ENCODE results near the gene SH3YL1. TPM values are rescaled to one million over a fixed set of nuclear protein-coding genes. Genes with fewer than 3 reads are reported as not detected.

SH3YL1 gene
- polyA plus RNA-seq, 1 of the 3 experiments (the other 2 are of a cell fraction): 22.7 TPM

DNA sequence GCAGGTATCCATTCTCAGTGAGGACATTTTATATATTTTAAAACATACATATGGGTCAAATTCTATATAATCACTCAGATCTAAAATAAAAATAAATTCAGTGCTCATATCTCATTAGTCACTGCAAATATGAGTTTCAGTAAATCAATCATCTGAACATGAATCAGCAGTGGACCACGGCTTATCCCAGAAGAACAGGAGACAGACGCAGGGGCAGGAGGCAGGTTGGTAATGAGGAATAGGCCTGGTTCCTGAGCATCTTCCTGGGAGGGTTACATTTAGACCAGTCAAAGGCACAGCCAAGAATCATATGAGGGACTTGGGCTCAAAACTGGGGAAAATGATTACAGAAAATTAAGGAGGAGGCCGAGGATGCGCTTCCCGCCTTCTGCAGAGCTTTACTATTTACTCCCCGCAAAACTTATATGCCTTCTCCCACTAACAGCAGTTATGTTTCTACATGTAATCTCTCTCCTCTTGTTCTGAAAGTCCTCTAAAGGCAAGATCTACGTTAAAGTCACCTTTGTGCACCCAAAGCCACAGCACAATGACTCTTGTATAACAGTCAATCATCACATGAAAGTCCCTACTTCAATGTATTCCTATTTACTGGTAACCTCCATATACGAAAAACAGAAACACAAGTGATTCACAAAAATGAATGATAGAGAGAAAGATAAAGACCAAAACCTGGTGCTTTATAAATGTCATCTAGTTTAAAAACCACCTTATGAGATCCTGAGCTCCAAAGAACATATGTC, 35.1 kb downstream of the SH3YL1 start:
- H3K9ac ChIP-seq: no peak overlapping the region
- TF ChIP-seq ELF1 (IDR thresholded peaks at IDR 0.05) (no peak), FOSL2 (IDR thresholded peaks at IDR 0.05; ENCODE audit: borderline replicate concordance, low read depth) (no peak), RCOR1 (IDR thresholded peaks at IDR 0.05; ENCODE audit: low read length) (no peak), YY1 (IDR thresholded peaks at IDR 0.05; ENCODE audit: low read depth) (no peak), NFIC (IDR thresholded peaks at IDR 0.05; ENCODE audit: borderline replicate concordance) (no peak), CHD2 (IDR thresholded peaks at IDR 0.05; ENCODE audit: low read length, partially characterized antibody) (no peak), RXRA (IDR thresholded peaks at IDR 0.05; ENCODE audit: borderline replicate concordance, low read depth) (no peak), FOXJ3 (CRISPR knock-in tag; IDR thresholded peaks at IDR 0.05) (no peak), NRF1 (IDR thresholded peaks at IDR 0.05; ENCODE audit: low read depth, low read length) (no peak), RFX5 (IDR thresholded peaks at IDR 0.05; ENCODE audit: low read length) (no peak), FOXM1 (IDR thresholded peaks at IDR 0.05; ENCODE audit: low read depth) (no peak), POLR2AphosphoS5 (IDR thresholded peaks at IDR 0.05; ENCODE audit: low read depth, low read length) (no peak)
- TF ChIP-seq, protein P1, sequence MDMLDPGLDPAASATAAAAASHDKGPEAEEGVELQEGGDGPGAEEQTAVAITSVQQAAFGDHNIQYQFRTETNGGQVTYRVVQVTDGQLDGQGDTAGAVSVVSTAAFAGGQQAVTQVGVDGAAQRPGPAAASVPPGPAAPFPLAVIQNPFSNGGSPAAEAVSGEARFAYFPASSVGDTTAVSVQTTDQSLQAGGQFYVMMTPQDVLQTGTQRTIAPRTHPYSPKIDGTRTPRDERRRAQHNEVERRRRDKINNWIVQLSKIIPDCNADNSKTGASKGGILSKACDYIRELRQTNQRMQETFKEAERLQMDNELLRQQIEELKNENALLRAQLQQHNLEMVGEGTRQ (IDR thresholded peaks at IDR 0.05; ENCODE audit: borderline replicate concordance, low read depth, low read length): no peak
- TF ChIP-seq, protein P2, sequence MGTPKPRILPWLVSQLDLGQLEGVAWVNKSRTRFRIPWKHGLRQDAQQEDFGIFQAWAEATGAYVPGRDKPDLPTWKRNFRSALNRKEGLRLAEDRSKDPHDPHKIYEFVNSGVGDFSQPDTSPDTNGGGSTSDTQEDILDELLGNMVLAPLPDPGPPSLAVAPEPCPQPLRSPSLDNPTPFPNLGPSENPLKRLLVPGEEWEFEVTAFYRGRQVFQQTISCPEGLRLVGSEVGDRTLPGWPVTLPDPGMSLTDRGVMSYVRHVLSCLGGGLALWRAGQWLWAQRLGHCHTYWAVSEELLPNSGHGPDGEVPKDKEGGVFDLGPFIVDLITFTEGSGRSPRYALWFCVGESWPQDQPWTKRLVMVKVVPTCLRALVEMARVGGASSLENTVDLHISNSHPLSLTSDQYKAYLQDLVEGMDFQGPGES (IDR thresholded peaks at IDR 0.05; ENCODE audit: low read depth, low read length): no peak
- TF ChIP-seq, protein P3, sequence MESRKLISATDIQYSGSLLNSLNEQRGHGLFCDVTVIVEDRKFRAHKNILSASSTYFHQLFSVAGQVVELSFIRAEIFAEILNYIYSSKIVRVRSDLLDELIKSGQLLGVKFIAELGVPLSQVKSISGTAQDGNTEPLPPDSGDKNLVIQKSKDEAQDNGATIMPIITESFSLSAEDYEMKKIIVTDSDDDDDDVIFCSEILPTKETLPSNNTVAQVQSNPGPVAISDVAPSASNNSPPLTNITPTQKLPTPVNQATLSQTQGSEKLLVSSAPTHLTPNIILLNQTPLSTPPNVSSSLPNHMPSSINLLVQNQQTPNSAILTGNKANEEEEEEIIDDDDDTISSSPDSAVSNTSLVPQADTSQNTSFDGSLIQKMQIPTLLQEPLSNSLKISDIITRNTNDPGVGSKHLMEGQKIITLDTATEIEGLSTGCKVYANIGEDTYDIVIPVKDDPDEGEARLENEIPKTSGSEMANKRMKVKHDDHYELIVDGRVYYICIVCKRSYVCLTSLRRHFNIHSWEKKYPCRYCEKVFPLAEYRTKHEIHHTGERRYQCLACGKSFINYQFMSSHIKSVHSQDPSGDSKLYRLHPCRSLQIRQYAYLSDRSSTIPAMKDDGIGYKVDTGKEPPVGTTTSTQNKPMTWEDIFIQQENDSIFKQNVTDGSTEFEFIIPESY (IDR thresholded peaks at IDR 0.05; ENCODE audit: borderline replicate concordance, low read depth): no peak

More for the DNA sequence above, 35.1 kb downstream of the SH3YL1 start:
- H3K27me3 ChIP-seq (ENCODE audit: insufficient read depth): no peaks in the 10 kb centered on the region
- 86% methylated on average over 8 of the region's 8 CpGs for WGBS (ENCODE audit: low lambda C conversion rate)
- H3K9me3 ChIP-seq: no peaks in the 10 kb centered on the region
- no peaks in the 10 kb centered on the region for H3K9me2 ChIP-seq
- CTCF ChIA-PET: interaction anchor here (1.2 kb wide), 1 partner anchor 16 kb away, joined by 3 read pairs; no protein-coding TSS in a partner anchor
- H4K20me1 ChIP-seq (ENCODE audit: insufficient read depth): no peaks in the 10 kb centered on the region
- H3K36me3 ChIP-seq (replicated peaks in 1 of 2; ENCODE audit: control insufficient read depth in 1 of 2, insufficient read depth in 2 of 2, low read length in 1 of 2): peaks cover 38 to 48% of the 10 kb centered on the region in 2 experiments
- H3F3A ChIP-seq (replicated peaks; ENCODE audit: insufficient read depth): no peaks in the 10 kb centered on the region
- H3K4me3 ChIP-seq (ENCODE audit: low read depth in 2 of 2, low read length in 1 of 2): no peak overlapping the region
- DNase-seq: no peak
- POLR2A ChIA-PET: no interaction called here
- no peak overlapping the region for H3K4me2 ChIP-seq
- H3K27ac ChIP-seq (ENCODE audit: low read depth in 2 of 2, low read length in 1 of 2): no peak overlapping the region
- no peak overlapping the region for H2AFZ ChIP-seq (ENCODE audit: low read depth)
- no peaks in the 10 kb centered on the region; a peak in 1 of 4 replicates for H3K4me1 ChIP-seq (ENCODE audit: control insufficient read depth in 1 of 2, insufficient read depth in 2 of 2, low read depth in 1 of 2, low read length in 1 of 2)
- no peaks in the 10 kb centered on the region for H3K79me2 ChIP-seq (ENCODE audit: insufficient read depth)

Data from SK-N-SH (cell line).